HepG2 (cell line): ENCODE measurements around the gene NEMF. TPM values are rescaled to one million over a fixed set of nuclear protein-coding genes. Genes with fewer than 3 reads are reported as not detected.

Source experiments
- ATAC-seq: fragments of 200-7000 bp; cut with Tn5 transposase; 3 replicates; pipeline ENCODE4 v1.9.1; 2020; ENCODE audit warnings: mild to moderate bottlenecking, moderate library complexity
- BruUV-seq: library from RNA; stranded (reverse); fragments of 400-500 nt; replicated peaks from 2 replicates; lab custom pipeline; 2021; lab: Mats Ljungman, UMichigan
- CTCF ChIA-PET: fragments of 300-600 bp; formaldehyde crosslinking; extraction: SDS; loops from one replicate; lab custom pipeline; 2021; ENCODE audit warnings: low total read pairs, inconsistent platforms, low intra/inter-chr PET ratio; lab: Yijun Ruan, JAX
- POLR2A ChIA-PET: fragments of 350-600 bp; sonication (Branson Sonifier 250); formaldehyde crosslinking; loops from one replicate; lab custom pipeline; 2020; ENCODE audit warnings: antibody characterized with exemption, inconsistent platforms; lab: Yijun Ruan, JAX
- DNase-seq: peaks from one replicate; pipeline ENCODE4 v3.0.0-alpha.2; 2015; ENCODE audit warnings: low spot score
- FAIRE-seq: peaks from 3 replicates; lab custom pipeline; 2011; peaks lifted over from hg19 to GRCh38; lab: Jason Lieb, UNC
- H2AFZ ChIP-seq: one replicate; pipeline ENCODE4 v1.6.1; 2011; ENCODE audit warnings: low read length, inconsistent platforms
- H3K27ac ChIP-seq: fragments of 300-600 bp; 3 replicates; pipeline ENCODE4 v1.8.0; 2011; ENCODE audit warnings: mixed run types, mild to moderate bottlenecking, mixed read lengths, low read length, inconsistent platforms; ENCODE audit not compliant: insufficient read depth; ENCODE audit errors: extremely low read length
- H3K27me3 ChIP-seq, 2 experiments: fragments of 200-600 bp in 1 of 2; 2 replicates in 1 of 2; 3 replicates in 1 of 2; pipeline versions ENCODE4 v1.6.0 to v1.8.0; 2011; ENCODE audit warnings: low read length in 2 of 2, mild to moderate bottlenecking in 2 of 2, moderate library complexity in 2 of 2, inconsistent platforms in 1 of 2; ENCODE audit not compliant: insufficient read depth in 2 of 2, control insufficient read depth in 1 of 2
- H3K36me3 ChIP-seq, 2 experiments: fragments of 200-600 bp in 1 of 2; replicated peaks in 1 of 2; 2 replicates in 1 of 2; 3 replicates in 1 of 2; pipeline versions ENCODE4 v1.5.1 to v1.8.0; 2011; ENCODE audit warnings: low read length in 2 of 2, inconsistent platforms in 1 of 2; ENCODE audit not compliant: insufficient read depth in 2 of 2, control insufficient read depth in 1 of 2
- H3K4me1 ChIP-seq: 2 replicates; pipeline ENCODE4 v1.5.1; 2012; ENCODE audit warnings: low read length, inconsistent platforms; ENCODE audit not compliant: insufficient read depth
- H3K4me2 ChIP-seq: 2 replicates; pipeline ENCODE4 v1.6.0; 2011; ENCODE audit warnings: low read depth, low read length, inconsistent platforms
- H3K4me3 ChIP-seq, 3 experiments: fragments of 200-600 bp in 1 of 3; sonication (generic), shearing (Covaris generic) in 1 of 3; replicated peaks in 1 of 3; 2 replicates each; pipeline ENCODE4 v1.5.1; 2011 to 2016; ENCODE audit warnings: low read length in 3 of 3, inconsistent platforms in 2 of 3, low read depth in 2 of 3, mild to moderate bottlenecking in 2 of 3, control low read depth in 1 of 3, mixed read lengths in 1 of 3; ENCODE audit not compliant: insufficient read depth in 1 of 3
- H3K79me2 ChIP-seq: one replicate; pipeline ENCODE4 v1.6.1; 2011; ENCODE audit warnings: low read length, inconsistent platforms; ENCODE audit not compliant: insufficient read depth
- H3K9ac ChIP-seq: 2 replicates; pipeline ENCODE4 v1.6.0; 2011; ENCODE audit warnings: mild to moderate bottlenecking, low read depth, low read length, inconsistent platforms; ENCODE audit not compliant: insufficient read depth
- H3K9me3 ChIP-seq: 2 replicates; pipeline ENCODE4 v1.5.1; 2012; ENCODE audit warnings: mild to moderate bottlenecking, low read length
- H4K20me1 ChIP-seq: 2 replicates; pipeline ENCODE4 v1.6.0; 2011; ENCODE audit warnings: inconsistent platforms, mild to moderate bottlenecking, low read length, moderate library complexity; ENCODE audit not compliant: insufficient read depth
- AKNA ChIP-seq: sonication (generic); formaldehyde crosslinking; IDR thresholded peaks from 2 replicates; pipeline ENCODE4 v1.4.0; 2020; ENCODE audit warnings: missing genetic modification reagents, borderline replicate concordance
- HNRNPUL1 ChIP-seq: fragments of 200-400 bp; formaldehyde crosslinking; IDR thresholded peaks from 2 replicates; pipeline ENCODE4 v1.6.1; 2017; ENCODE audit warnings: low read depth, mild to moderate bottlenecking, low read length, moderate library complexity
- MAFG ChIP-seq: sonication (generic); formaldehyde crosslinking; IDR thresholded peaks from 2 replicates; pipeline ENCODE4 v1.5.1; 2020; ENCODE audit warnings: mild to moderate bottlenecking, missing genetic modification reagents
- ZUFSP ChIP-seq: sonication (generic); formaldehyde crosslinking; IDR thresholded peaks from 2 replicates; pipeline ENCODE4 v1.9.0; 2021; ENCODE audit warnings: missing genetic modification reagents, mild to moderate bottlenecking, borderline replicate concordance
- WGBS: methylation state at CpG from one replicate; pipeline ENCODE4 v1.1.6; 2017; ENCODE audit warnings: low lambda C conversion rate; 5-methylcytosine and 5-hydroxymethylcytosine counted together
- in situ Hi-C: cut with HindIII; loops from 2 replicates; pipeline ENCODE4 v1.10.0; 2017; ENCODE audit warnings: low pct_unique_long_range_greater_than_20kb; ENCODE audit not compliant: extremely low pct_ligation_motif_present
- intact Hi-C: fragments of 100-400 bp; cut with micrococcal nuclease; formaldehyde crosslinking; loops from one replicate; pipeline ENCODE4 v1.10.0; 2022; ENCODE audit not compliant: unreplicated experiment
- polyA plus RNA-seq, 8 experiments: library from polyadenylated mRNA; depleted of rRNA in 3 of 8; stranded (reverse) in 7 of 8; unstranded in 1 of 8; fragments of >200 nt; fragmentation: Illumina TruSeq in 4 of 8; extraction: Trizol in 4 of 8; gene quantifications; 2 replicates each; pipeline versions ENCODE4 v1.2.1 to v1.2.3, GENCODE V29; 2011 to 2016; ENCODE audit warnings: low read depth in 4 of 8, missing spikeins in 1 of 8, mixed read lengths in 1 of 8; ENCODE audit not compliant: insufficient read depth in 1 of 8
- total RNA-seq, 5 experiments: library from RNA; depleted of rRNA; stranded (reverse); fragments of >200 nt; fragmentation: Illumina TruSeq; extraction: Trizol; gene quantifications; 2 replicates each; pipeline ENCODE4 v1.2.3, GENCODE V29; 2016; ENCODE audit warnings: low read depth in 1 of 5

NEMF gene
- total and polyA plus RNA-seq, 2 of the 13 experiments (the other 11 are each of a cell fraction or from before 2014, with no cell fraction given) = 21.3 to 57.9 TPM

GRCh38 chr14:49820176-49820575, 32.4 kb downstream of the NEMF start (continued):
- TF ChIP-seq AKNA (CRISPR knock-in tag) (no peak), ZUFSP (CRISPR knock-in tag) (no peak)

- BruUV-seq = no TSS peak
- H3K79me2 ChIP-seq = no peaks in the 10 kb centered on the region
- CTCF ChIA-PET = no interaction called here
- no peak overlapping the region for H3K9ac ChIP-seq
- 98% methylated on average over 3 of the region's 3 CpGs for WGBS
- peaks cover 11% of the 10 kb centered on the region for H3K4me1 ChIP-seq
- POLR2A ChIA-PET = no interaction called here
- no peaks in the 10 kb centered on the region for H4K20me1 ChIP-seq
- no peak overlapping the region for H3K27ac ChIP-seq
- H3K9me3 ChIP-seq = no peaks in the 10 kb centered on the region
- DNase-seq = no peak
- intact Hi-C loops = no loop called here
- H3K27me3 ChIP-seq = no peaks in the 10 kb centered on the region
- in situ Hi-C loops = no loop called here
- TF ChIP-seq MAFG = no peak
- no peak for TF ChIP-seq HNRNPUL1
- ATAC-seq = no peak
- H2AFZ ChIP-seq = no peak overlapping the region
- H3K36me3 ChIP-seq = peaks cover 14 to 61% of the 10 kb centered on the region in 2 experiments
- H3K4me2 ChIP-seq = no peak overlapping the region
- no peak for FAIRE-seq
- no peak overlapping the region for H3K4me3 ChIP-seq
Observed at GRCh38 chr14:49816844-49817243, 35.7 kb downstream of the NEMF start.
